Stomach smooth muscle (tissue), 2 donors: Measurements from ENCODE around the gene ADCY7.
A peak's percentile ranks its signal among the peaks of the same experiment; 100 is the strongest.

Experiments used
- H3K27ac ChIP-seq: one replicate; pipeline ENCODE4 v1.7.0; 2013; ENCODE audit warnings: mild to moderate bottlenecking, low read length, inconsistent platforms
- H3K27me3 ChIP-seq, 2 donors: one replicate each; pipeline ENCODE4 v1.7.0; 2013; ENCODE audit warnings: low read length in 2 of 2; ENCODE audit not compliant: insufficient read depth in 2 of 2, control insufficient read depth in 1 of 2
- H3K36me3 ChIP-seq, 2 donors: one replicate each; pipeline ENCODE4 v1.7.0; 2013; ENCODE audit warnings: low read length in 2 of 2; ENCODE audit not compliant: control insufficient read depth in 2 of 2, insufficient read depth in 2 of 2
- H3K4me1 ChIP-seq: one replicate; pipeline ENCODE4 v1.7.0; 2013; ENCODE audit warnings: low read length; ENCODE audit not compliant: control insufficient read depth, insufficient read depth
- H3K4me3 ChIP-seq, 2 donors: one replicate each; pipeline ENCODE4 v1.7.0; 2013; ENCODE audit warnings: low read length in 2 of 2
- H3K9ac ChIP-seq, 2 donors: one replicate each; pipeline ENCODE4 v1.7.0; 2013; ENCODE audit warnings: low read length in 2 of 2, mild to moderate bottlenecking in 1 of 2
- H3K9me3 ChIP-seq, 2 donors: one replicate each; pipeline ENCODE4 v1.7.0; 2013; ENCODE audit warnings: low read length in 2 of 2; ENCODE audit not compliant: control insufficient read depth in 2 of 2
- donor health status: healthy.
- donor health status: Pancreatic carcinoma.

ADCY7 gene

DNA sequence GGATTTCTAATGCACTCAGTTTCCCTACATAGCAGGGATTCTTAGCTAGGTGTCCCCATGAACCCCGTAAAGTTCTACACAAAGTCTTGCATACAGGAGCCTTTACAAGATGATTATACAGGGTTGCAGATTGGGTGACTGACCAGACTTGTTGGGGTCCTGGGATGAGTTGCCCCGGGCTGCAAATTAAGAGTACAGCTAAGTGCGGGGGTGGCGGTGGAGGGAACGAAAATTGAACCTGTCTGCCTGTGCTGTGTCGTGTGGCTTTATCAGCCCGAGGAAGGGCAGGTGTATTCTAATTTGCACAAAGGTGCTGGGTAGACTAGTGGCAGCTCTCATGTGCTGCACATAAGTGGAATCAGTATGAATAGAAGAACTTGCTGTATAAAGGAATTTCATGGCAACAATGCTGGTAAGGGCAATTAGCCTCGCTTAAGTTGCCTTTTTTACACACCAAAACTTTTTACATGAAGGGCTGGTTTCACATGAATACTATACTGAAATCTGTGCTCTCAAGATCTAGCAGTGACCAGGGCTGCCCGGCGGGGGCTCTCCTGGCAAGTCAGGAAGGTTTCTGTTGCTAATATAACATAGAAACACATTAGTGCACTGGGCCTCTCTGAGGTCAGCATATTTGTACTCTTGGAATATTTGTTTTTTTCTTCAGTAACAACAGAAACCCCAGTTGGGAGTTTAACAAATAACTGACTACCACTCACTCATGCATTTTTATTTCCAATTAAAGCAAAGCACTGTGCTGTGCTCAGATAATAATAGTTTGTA is 50.7 kb downstream of the ADCY7 start:
- peak overlapping the region; percentile 84 for H3K27ac ChIP-seq
- H3K4me1 ChIP-seq, result peaks cover 24% of the 10 kb centered on the region
- no peaks in the 10 kb centered on the region for H3K27me3 ChIP-seq
- peaks cover 42 to 63% of the 10 kb centered on the region in 2 donors for H3K36me3 ChIP-seq
- no peaks in the 10 kb centered on the region for H3K9me3 ChIP-seq
- no peak overlapping the region for H3K4me3 ChIP-seq
- H3K9ac ChIP-seq, result no peak overlapping the region

DNA sequence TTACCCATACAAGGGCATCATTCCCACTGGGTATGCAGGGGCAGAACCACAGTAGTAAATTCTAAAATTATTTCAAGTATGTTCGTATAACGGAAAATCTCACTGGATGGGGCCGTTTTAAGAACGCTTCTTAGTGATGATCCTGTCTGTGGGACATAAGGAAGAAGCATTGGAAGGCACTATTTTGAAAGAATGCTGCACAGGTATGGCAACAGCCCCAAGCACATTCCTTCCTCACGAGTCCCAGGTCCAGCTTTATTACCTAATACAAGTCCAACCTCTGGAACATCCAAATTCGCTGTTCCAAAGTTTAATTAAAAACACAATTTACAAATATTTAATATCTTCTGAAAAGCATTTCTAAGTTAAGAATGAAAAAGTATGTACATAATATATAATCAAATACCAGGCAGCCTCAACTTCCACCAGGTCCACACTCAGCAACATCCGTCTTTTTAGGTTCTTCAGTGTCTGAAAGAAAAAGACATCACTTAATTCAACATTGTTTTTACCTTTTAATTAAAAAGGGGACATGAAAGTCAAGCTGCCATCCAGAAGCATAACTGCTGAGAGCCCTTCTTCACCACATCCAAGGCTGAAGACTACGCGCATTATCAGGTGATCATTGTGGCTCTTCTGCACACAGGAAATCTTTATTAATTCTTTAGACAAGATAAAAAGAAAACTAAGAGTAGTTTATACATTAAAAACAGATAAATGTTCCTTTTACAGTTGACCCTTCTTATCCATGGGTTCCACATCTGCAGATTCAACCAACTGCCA is 52.6 kb downstream of the ADCY7 start:
- Histone ChIP-seq H3K36me3 (peaks cover 34 to 54% of the 10 kb centered on the region in 2 donors), H3K27me3 (no peaks in the 10 kb centered on the region), H3K27ac (no peak overlapping the region), H3K4me3 (no peak overlapping the region), H3K9ac (no peak overlapping the region), H3K4me1 (peaks cover 24% of the 10 kb centered on the region), H3K9me3 (no peaks in the 10 kb centered on the region)

DNA sequence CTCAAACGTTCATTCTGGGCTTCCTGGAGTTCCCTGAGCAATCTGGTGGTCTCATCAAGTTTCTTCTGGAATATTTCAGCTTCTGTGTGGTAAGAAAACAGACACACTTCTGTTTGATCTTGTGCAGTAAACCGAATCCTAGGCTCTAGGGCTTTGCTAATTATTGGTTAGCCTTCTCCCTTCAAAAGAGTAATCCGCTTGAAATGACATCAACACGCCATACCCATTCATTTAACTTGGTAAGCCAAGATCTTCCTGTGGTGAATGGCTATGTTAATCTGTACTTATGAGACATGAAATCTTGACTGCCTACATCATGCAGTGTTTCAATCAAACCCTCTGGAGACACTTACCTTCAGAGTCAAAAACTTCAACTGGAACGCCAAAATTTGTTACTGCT is 54.0 kb downstream of the ADCY7 start:
- H3K9me3 ChIP-seq, result no peaks in the 10 kb centered on the region

DNA sequence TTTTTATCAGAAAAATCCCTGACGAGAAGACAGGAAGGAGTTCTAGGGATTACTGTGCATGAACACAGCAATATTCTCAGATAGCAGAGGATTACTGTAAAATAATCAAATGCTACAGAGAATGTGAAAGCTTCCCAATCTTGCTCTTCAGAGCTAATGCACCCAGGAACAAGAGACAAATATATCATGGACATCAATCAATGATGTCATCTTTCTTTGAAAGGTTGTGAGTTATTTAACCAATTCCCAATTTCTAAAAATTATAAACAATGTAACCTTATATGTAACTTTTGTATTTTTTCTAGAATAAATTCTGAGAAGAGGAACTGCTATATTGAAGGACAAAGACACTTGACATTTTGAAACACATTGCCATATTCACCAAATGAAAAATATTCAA is 56.0 kb downstream of the ADCY7 start:
- Histone ChIP-seq H3K36me3 (peaks cover 32 to 44% of the 10 kb centered on the region in 2 donors), H3K27me3 (no peaks in the 10 kb centered on the region), H3K4me1 (no peaks in the 10 kb centered on the region), H3K27ac (no peak overlapping the region), H3K4me3 (no peak overlapping the region), H3K9ac (no peak overlapping the region), H3K9me3 (no peaks in the 10 kb centered on the region)

More for the DNA sequence above, 54.0 kb downstream of the ADCY7 start:
- Histone ChIP-seq H3K4me1 (peaks cover 17% of the 10 kb centered on the region), H3K27ac (no peak overlapping the region), H3K27me3 (no peaks in the 10 kb centered on the region), H3K36me3 (peaks cover 39 to 57% of the 10 kb centered on the region in 2 donors), H3K9ac (no peak overlapping the region), H3K4me3 (no peak overlapping the region)

DNA sequence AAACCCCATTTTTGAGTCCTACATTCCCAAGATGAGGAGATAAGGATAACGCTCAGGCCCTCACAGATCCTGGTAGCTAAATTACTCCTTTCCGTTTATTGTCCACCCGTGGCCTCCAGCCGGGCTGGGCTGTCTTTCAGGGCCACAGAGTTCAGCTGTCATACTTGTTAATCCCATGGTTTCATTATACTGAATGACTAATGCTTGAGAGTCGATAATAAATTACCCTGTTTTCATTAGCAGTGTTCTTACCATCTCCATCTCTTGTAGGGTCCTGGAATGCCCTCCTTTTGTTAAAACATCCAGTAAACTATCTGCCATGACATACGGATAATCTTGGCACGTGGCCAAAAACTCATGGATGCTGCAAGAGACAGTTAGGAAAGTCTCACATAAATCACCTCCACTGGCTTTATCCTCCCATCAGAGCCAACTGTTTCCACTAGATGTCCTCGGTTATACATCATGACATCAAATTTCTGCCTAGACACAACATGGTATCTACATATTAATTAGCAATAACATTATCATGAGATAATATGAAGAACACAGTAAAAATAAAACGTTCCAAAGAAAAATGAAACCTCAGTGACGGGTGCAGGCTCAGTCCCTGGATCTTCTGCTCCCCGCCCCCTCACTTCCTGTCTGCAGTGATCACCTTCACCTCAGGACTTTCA is 57.1 kb downstream of the ADCY7 start:
- no peak overlapping the region for H3K9ac ChIP-seq
- no peak overlapping the region for H3K4me3 ChIP-seq
- H3K27ac ChIP-seq, result no peak overlapping the region
- no peaks in the 10 kb centered on the region for H3K4me1 ChIP-seq
- H3K36me3 ChIP-seq, result peaks cover 28 to 44% of the 10 kb centered on the region in 2 donors
- H3K27me3 ChIP-seq, result no peaks in the 10 kb centered on the region
- no peaks in the 10 kb centered on the region for H3K9me3 ChIP-seq

DNA sequence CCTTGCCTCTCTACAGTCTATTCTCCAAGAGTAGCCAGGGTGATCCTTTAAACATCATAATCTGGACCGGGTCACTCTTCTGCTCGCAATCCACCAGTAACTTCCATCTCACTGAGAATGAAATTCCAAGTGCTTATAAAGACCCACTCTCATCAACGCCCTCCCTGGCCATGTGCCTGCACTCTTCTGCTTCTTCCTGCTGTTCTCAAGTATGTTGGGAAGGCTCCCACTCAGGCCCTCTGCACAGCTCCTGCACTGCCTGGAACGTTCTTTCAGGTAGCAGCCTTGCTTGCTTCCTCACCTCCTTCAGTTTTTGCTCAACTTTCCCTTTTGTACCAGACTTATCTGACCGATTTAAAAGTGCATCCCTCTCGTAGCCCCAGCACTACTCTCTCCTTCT is 58.0 kb downstream of the ADCY7 start:
- Histone ChIP-seq H3K9me3 (no peaks in the 10 kb centered on the region), H3K36me3 (peaks cover 27 to 37% of the 10 kb centered on the region in 2 donors)

DNA sequence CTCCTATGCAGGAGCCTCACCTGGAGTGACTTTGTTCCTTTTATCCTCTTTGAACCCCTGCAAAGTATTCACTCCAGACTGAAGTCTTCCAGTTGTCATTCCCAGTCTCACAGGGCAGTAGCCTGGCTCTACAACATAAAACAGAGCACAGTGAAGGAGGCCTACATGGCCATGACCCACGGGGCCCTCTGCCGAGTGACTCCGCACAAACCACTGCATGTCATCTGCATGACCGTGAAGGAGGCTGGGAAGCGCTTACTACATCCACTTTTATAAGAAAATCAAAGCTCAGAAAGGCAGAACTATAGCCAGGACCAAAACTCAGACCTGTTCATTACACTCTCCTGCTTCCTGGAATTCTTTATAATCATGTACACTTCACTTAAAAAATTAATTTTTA is 59.9 kb downstream of the ADCY7 start:
- H3K9ac ChIP-seq, result no peak overlapping the region
- H3K4me3 ChIP-seq, result no peak overlapping the region
- peaks cover 14 to 24% of the 10 kb centered on the region in 2 donors for H3K36me3 ChIP-seq
- H3K27me3 ChIP-seq, result no peaks in the 10 kb centered on the region
- H3K9me3 ChIP-seq, result no peaks in the 10 kb centered on the region
- H3K4me1 ChIP-seq, result peaks cover 6% of the 10 kb centered on the region
- no peak overlapping the region for H3K27ac ChIP-seq

More for the DNA sequence above, 58.0 kb downstream of the ADCY7 start:
- H3K4me3 ChIP-seq, result no peak overlapping the region
- H3K27ac ChIP-seq, result no peak overlapping the region
- no peak overlapping the region for H3K9ac ChIP-seq
- H3K27me3 ChIP-seq, result no peaks in the 10 kb centered on the region
- peaks cover 1% of the 10 kb centered on the region for H3K4me1 ChIP-seq

DNA sequence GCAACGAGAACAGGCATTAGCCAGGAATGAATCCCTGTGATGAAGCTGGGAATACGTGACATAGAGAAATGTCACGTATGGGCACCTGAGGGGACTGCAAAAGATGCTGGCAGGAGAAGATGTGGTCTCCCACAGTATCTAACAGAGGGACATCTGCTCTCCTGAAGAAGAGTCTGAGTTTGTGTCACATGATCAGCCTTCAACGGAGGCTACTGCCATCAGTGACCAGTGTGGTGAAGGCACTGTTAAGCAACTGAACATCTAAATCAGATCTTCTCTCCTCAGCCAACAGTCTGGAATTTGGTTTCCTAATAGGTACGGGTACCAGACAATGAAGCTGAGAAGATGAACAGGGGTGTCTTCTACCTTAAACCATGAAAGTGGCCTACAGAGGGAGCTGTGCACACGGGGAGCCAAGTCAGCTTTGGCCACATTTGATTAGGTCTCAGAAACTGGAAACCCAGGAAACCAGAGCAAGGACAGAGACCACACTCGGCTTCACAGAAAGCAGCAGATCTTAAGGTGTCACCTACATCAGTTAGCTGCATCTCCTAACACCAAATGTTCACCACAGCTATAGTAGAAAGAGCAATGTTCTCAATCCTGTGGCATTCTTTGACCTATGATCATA is 60.6 kb downstream of the ADCY7 start:
- no peak overlapping the region for H3K27ac ChIP-seq
- H3K9me3 ChIP-seq, result no peaks in the 10 kb centered on the region
- H3K4me3 ChIP-seq, result no peak overlapping the region
- H3K9ac ChIP-seq, result no peak overlapping the region
- no peaks in the 10 kb centered on the region for H3K27me3 ChIP-seq
- peaks cover 6% of the 10 kb centered on the region for H3K4me1 ChIP-seq
- peaks cover 11 to 20% of the 10 kb centered on the region in 2 donors for H3K36me3 ChIP-seq

DNA sequence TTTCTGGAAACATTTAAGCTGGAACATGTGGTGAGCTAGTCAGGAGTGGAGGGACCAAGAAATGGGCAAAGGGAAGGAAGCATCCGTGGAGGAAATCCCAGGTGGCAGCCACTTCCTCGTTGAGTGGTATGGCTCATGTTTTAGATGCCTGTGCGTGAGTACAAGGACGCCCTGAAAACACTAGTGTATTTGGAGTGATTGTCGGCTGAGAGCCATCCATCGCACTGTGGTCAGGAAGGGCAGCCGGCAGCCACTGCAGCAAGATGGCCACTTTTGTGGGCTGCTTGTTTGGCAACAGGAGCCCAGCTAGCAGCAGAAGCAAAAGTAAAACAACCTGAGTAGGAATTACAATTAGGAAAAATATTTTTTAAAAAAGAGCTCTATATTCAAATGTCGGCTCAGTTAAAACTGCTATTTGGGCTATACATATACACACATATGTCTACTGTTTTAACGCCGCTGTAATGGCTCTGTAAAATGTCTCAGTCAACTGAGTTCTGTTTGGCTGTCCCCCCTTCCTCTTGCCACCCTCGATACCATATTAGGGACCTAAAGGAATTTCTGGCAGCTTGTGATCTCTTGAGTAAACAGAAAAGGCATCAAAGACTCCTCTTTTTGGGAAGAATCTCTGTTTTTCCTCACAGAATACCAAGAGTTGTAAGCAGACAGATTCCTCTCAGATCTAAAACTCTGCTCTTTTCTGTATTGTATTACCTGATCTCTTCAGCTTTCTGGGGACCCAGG is 63.3 kb downstream of the ADCY7 start:
- Histone ChIP-seq H3K4me3 (peak overlapping the region in 1 of 2 donors; percentile 23), H3K27ac (peak overlapping the region; percentile 78), H3K9ac (peak overlapping the region; percentile 53 to 55), H3K9me3 (no peaks in the 10 kb centered on the region), H3K27me3 (no peaks in the 10 kb centered on the region), H3K36me3 (peaks cover 5 to 12% of the 10 kb centered on the region in 2 donors), H3K4me1 (peaks cover 12% of the 10 kb centered on the region)

DNA sequence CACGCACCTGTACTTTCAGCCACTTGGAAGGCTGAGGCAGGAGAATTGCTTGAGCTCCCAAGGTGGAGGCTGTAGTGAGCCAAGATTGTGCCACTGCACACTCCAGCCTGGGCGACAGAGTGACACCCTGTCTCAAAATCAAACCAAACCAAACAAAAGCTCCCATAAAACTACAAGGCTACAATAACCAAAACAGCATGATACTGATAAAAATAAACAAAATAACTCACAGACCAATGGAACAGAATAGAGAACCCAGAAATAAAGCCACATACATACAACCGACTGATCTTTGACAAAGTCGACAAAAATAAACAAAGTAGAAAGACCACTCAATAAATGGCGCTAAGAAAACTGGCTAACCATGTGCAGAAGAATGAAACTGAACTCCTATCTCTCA is 65.2 kb downstream of the ADCY7 start:
- peak overlapping the region; percentile 24 for H3K27ac ChIP-seq
- no peak overlapping the region for H3K4me3 ChIP-seq
- H3K9ac ChIP-seq, result no peak overlapping the region
- no peaks in the 10 kb centered on the region for H3K27me3 ChIP-seq
- H3K36me3 ChIP-seq, result peaks cover 5 to 7% of the 10 kb centered on the region in 2 donors
- peaks cover 16% of the 10 kb centered on the region for H3K4me1 ChIP-seq
- H3K9me3 ChIP-seq, result no peaks in the 10 kb centered on the region
